Measurements from ENCODE around the gene CAPZA1. TPM values are rescaled to one million over a fixed set of nuclear protein-coding genes. Genes with fewer than 3 reads are reported as not detected.

Gene CAPZA1
- total and polyA plus RNA-seq, 4 donors = 28.6 to 74.8 (median 48.9) TPM

DNA sequence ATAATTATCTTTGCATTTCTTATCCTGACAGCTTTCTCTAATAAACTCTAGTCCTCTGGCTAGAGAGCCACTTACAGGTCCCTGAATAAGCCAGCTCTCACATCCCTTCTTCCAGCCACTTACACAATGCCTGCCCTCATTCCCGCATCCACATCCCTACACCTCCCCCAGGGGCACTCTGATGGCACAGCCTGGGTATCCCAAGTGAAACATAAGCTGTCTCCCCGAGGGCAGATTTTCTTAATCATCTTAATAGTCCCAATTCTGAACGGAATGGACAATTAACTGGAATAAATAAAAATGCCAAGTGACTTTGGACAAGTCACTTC lies 82.4 kb downstream of the CAPZA1 start:
- no peak overlapping the region for H3K4me3 ChIP-seq (ENCODE audit: low read depth in 1 of 3, low read length in 3 of 3)
- no peak for TF ChIP-seq RAD21 (IDR thresholded peaks at IDR 0.05)
- TF ChIP-seq, protein P1, sequence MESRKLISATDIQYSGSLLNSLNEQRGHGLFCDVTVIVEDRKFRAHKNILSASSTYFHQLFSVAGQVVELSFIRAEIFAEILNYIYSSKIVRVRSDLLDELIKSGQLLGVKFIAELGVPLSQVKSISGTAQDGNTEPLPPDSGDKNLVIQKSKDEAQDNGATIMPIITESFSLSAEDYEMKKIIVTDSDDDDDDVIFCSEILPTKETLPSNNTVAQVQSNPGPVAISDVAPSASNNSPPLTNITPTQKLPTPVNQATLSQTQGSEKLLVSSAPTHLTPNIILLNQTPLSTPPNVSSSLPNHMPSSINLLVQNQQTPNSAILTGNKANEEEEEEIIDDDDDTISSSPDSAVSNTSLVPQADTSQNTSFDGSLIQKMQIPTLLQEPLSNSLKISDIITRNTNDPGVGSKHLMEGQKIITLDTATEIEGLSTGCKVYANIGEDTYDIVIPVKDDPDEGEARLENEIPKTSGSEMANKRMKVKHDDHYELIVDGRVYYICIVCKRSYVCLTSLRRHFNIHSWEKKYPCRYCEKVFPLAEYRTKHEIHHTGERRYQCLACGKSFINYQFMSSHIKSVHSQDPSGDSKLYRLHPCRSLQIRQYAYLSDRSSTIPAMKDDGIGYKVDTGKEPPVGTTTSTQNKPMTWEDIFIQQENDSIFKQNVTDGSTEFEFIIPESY (IDR thresholded peaks at IDR 0.05) = no peak
- TF ChIP-seq FOXA1 (IDR thresholded peaks at IDR 0.05) = no peak
- TF ChIP-seq, protein P2, sequence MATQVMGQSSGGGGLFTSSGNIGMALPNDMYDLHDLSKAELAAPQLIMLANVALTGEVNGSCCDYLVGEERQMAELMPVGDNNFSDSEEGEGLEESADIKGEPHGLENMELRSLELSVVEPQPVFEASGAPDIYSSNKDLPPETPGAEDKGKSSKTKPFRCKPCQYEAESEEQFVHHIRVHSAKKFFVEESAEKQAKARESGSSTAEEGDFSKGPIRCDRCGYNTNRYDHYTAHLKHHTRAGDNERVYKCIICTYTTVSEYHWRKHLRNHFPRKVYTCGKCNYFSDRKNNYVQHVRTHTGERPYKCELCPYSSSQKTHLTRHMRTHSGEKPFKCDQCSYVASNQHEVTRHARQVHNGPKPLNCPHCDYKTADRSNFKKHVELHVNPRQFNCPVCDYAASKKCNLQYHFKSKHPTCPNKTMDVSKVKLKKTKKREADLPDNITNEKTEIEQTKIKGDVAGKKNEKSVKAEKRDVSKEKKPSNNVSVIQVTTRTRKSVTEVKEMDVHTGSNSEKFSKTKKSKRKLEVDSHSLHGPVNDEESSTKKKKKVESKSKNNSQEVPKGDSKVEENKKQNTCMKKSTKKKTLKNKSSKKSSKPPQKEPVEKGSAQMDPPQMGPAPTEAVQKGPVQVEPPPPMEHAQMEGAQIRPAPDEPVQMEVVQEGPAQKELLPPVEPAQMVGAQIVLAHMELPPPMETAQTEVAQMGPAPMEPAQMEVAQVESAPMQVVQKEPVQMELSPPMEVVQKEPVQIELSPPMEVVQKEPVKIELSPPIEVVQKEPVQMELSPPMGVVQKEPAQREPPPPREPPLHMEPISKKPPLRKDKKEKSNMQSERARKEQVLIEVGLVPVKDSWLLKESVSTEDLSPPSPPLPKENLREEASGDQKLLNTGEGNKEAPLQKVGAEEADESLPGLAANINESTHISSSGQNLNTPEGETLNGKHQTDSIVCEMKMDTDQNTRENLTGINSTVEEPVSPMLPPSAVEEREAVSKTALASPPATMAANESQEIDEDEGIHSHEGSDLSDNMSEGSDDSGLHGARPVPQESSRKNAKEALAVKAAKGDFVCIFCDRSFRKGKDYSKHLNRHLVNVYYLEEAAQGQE (IDR thresholded peaks at IDR 0.05) = no peak
- no peak for TF ChIP-seq NR2F2 (IDR thresholded peaks at IDR 0.05)
- TF ChIP-seq, protein P3, sequence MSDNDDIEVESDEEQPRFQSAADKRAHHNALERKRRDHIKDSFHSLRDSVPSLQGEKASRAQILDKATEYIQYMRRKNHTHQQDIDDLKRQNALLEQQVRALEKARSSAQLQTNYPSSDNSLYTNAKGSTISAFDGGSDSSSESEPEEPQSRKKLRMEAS (IDR thresholded peaks at IDR 0.05) = no peak
- TF ChIP-seq JUND (IDR thresholded peaks at IDR 0.05) = no peak
- TF ChIP-seq YY1 (IDR thresholded peaks at IDR 0.05) = no peak
- peaks cover 25 to 61% (median 50%) of the 10 kb centered on the region in 4 donors for H3K4me1 ChIP-seq (ENCODE audit: control insufficient read depth in 4 of 4, insufficient read depth in 4 of 4, low read length in 3 of 4)
- H3K9ac ChIP-seq (ENCODE audit: low read depth in 1 of 2, low read length in 2 of 2) = no peak overlapping the region
- H3K9me3 ChIP-seq (ENCODE audit: control insufficient read depth in 4 of 4, low read length in 3 of 4) = no peaks in the 10 kb centered on the region
- peaks cover 0 to 2% (median 0%) of the 10 kb centered on the region in 4 donors for H3K36me3 ChIP-seq (ENCODE audit: control insufficient read depth in 4 of 4, insufficient read depth in 3 of 4, low read depth in 1 of 4, low read length in 3 of 4)
- WGBS = 87% methylated on average over 3 of the region's 3 CpGs
- no peak for DNase-seq (ENCODE audit: low spot score)
- H3K27ac ChIP-seq (ENCODE audit: low read depth in 1 of 2, low read length in 2 of 2) = peak overlapping the region in 1 of 2 donors; percentile 74
- no peaks in the 10 kb centered on the region for H3K27me3 ChIP-seq (ENCODE audit: control insufficient read depth in 4 of 4, insufficient read depth in 4 of 4, low read length in 3 of 4)

DNA sequence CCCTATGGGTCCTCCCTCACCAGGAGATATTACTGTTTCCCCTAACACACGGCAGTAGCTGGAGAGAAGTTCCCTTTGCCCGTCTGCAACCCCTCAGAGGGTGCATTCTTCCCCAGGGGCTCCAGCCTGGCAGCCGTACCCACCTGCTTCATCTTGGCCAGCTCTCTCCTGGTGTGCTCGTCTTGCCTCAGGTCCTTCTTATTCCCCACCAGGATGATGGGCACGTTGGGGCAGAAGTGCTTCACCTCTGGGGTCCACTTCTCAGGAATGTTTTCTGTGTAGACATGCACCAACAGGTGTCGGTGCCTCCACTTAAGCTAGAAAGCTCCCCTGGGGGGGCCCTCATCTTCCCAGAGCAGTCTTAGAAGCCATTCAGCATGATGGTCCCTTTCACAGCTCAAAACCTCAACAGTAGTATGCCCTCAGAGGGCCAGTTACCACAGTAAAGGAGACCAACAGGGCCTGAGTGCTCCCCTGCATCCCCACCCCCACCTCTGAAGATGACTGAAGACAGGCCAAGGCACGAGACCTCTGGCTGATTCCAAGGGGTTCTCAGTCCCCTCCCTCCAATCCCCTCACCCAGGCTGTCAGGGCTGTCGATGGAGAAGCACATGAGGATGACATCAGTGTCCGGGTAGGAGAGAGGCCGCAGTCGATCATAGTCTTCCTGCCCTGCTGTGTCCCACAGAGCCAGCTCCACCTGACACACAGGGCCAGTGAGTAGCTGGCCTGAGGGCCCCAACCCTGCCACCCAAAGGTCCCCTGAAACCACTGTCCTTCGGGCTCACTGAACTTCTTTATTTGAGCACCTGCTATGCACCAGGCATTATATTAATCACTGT lies 83.0 kb downstream of the CAPZA1 start:
- Histone ChIP-seq H3K9me3 (ENCODE audit: control insufficient read depth in 4 of 4, low read length in 3 of 4) (no peaks in the 10 kb centered on the region), H3K9ac (ENCODE audit: low read depth in 1 of 2, low read length in 2 of 2) (no peak overlapping the region), H3K36me3 (ENCODE audit: control insufficient read depth in 4 of 4, insufficient read depth in 3 of 4, low read depth in 1 of 4, low read length in 3 of 4) (peaks cover 0 to 2% (median 0%) of the 10 kb centered on the region in 4 donors), H3K4me3 (ENCODE audit: low read depth in 1 of 3, low read length in 3 of 3) (no peak overlapping the region), H3K27ac (ENCODE audit: low read depth in 1 of 2, low read length in 2 of 2) (peak overlapping the region in 1 of 2 donors; percentile 33), H3K4me1 (ENCODE audit: control insufficient read depth in 4 of 4, insufficient read depth in 4 of 4, low read length in 3 of 4) (peaks cover 27 to 66% (median 54%) of the 10 kb centered on the region in 4 donors), H3K27me3 (ENCODE audit: control insufficient read depth in 4 of 4, insufficient read depth in 4 of 4, low read length in 3 of 4) (no peaks in the 10 kb centered on the region)
- no peak for DNase-seq (ENCODE audit: low spot score)
- no peak for TF ChIP-seq SP1 (IDR thresholded peaks at IDR 0.05)
- TF ChIP-seq, protein P3 (IDR thresholded peaks at IDR 0.05) = no peak
- 87% methylated on average over 12 of the region's 12 CpGs for WGBS

DNA sequence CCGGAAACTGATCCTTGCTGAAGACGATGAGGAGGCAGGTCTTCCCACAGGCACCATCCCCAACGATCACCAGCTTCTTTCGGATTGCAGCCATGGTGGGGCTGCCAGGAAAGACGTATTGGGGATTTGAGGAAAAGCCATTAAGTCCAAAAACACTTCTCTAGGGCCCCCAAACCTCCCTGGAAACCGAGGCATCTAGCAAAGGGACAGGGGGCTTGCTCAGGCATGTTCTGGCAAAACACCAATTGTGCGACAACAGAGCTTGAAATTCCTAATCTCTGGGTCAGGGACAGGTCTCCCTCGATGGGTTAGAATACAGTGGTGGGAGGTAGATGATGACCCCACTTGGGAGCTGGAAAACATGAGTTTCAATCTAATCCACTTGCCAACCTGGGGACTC lies 84.1 kb downstream of the CAPZA1 start:
- no peak for DNase-seq (ENCODE audit: low spot score)
- peak overlapping the region in 1 of 2 donors; percentile 78 for H3K27ac ChIP-seq (ENCODE audit: low read depth in 1 of 2, low read length in 2 of 2)
- H3K9ac ChIP-seq (ENCODE audit: low read depth in 1 of 2, low read length in 2 of 2) = no peak overlapping the region
- H3K27me3 ChIP-seq (ENCODE audit: control insufficient read depth in 4 of 4, insufficient read depth in 4 of 4, low read length in 3 of 4) = no peaks in the 10 kb centered on the region
- TF ChIP-seq HNF4G (IDR thresholded peaks at IDR 0.05) (no peak), TAF1 (conservative IDR thresholded peaks at IDR 0.05) (no peak), RXRA (IDR thresholded peaks at IDR 0.05) (no peak), JUND (IDR thresholded peaks at IDR 0.05) (no peak), RAD21 (IDR thresholded peaks at IDR 0.05) (no peak), FOXA2 (IDR thresholded peaks at IDR 0.05) (no peak), NR2F2 (IDR thresholded peaks at IDR 0.05) (no peak), SP1 (IDR thresholded peaks at IDR 0.05) (no peak), HNF4A (conservative IDR thresholded peaks at IDR 0.05) (no peak)
- TF ChIP-seq, protein P4, sequence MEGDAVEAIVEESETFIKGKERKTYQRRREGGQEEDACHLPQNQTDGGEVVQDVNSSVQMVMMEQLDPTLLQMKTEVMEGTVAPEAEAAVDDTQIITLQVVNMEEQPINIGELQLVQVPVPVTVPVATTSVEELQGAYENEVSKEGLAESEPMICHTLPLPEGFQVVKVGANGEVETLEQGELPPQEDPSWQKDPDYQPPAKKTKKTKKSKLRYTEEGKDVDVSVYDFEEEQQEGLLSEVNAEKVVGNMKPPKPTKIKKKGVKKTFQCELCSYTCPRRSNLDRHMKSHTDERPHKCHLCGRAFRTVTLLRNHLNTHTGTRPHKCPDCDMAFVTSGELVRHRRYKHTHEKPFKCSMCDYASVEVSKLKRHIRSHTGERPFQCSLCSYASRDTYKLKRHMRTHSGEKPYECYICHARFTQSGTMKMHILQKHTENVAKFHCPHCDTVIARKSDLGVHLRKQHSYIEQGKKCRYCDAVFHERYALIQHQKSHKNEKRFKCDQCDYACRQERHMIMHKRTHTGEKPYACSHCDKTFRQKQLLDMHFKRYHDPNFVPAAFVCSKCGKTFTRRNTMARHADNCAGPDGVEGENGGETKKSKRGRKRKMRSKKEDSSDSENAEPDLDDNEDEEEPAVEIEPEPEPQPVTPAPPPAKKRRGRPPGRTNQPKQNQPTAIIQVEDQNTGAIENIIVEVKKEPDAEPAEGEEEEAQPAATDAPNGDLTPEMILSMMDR (IDR thresholded peaks at IDR 0.05; ENCODE audit: low read depth, low read length, missing input control) = no peak
- TF ChIP-seq, protein P3 (IDR thresholded peaks at IDR 0.05) = no peak
- TF ChIP-seq, protein P1 (IDR thresholded peaks at IDR 0.05) = no peak
- 83% methylated on average over 8 of the region's 8 CpGs for WGBS
- no peak overlapping the region for H3K4me3 ChIP-seq (ENCODE audit: low read depth in 1 of 3, low read length in 3 of 3)
- peaks cover 24 to 58% (median 47%) of the 10 kb centered on the region in 4 donors for H3K4me1 ChIP-seq (ENCODE audit: control insufficient read depth in 4 of 4, insufficient read depth in 4 of 4, low read length in 3 of 4)
- H3K9me3 ChIP-seq (ENCODE audit: control insufficient read depth in 4 of 4, low read length in 3 of 4) = no peaks in the 10 kb centered on the region
- peaks cover 0 to 2% (median 0%) of the 10 kb centered on the region in 4 donors for H3K36me3 ChIP-seq (ENCODE audit: control insufficient read depth in 4 of 4, insufficient read depth in 3 of 4, low read depth in 1 of 4, low read length in 3 of 4)
